Lower leg skin (tissue), 3 donors: ENCODE results near the gene MAGEA2.

Experiments
- CTCF ChIP-seq, 3 donors: fragments of 450-650 bp; IDR thresholded peaks; one replicate each; pipeline ENCODE4 v1.5.1; 2016; ENCODE audit warnings: antibody characterized with exemption in 3 of 3, mild to moderate bottlenecking in 3 of 3, moderate library complexity in 2 of 3
- POLR2A ChIP-seq, 2 donors: fragments of 450-650 bp; IDR thresholded peaks; one replicate each; pipeline ENCODE4 v1.6.1; 2016 to 2017; ENCODE audit warnings: antibody characterized with exemption in 2 of 2, mild to moderate bottlenecking in 1 of 2, moderate library complexity in 1 of 2

GRCh38 chrX:152725409-152725808, 28.2 kb downstream of the MAGEA2 start:
- TF ChIP-seq CTCF (IDR thresholded peaks at IDR 0.05), result no peak
- no peak for TF ChIP-seq POLR2A (IDR thresholded peaks at IDR 0.05)
